Fibroblast of the aortic adventitia (primary cell): ENCODE results near the gene RCOR1. TPM values are rescaled to one million over a fixed set of nuclear protein-coding genes. Genes with fewer than 3 reads are reported as not detected.

Experiments
- DNase-seq: peaks from one replicate; pipeline ENCODE4 v3.0.0-alpha.2; 2010; ENCODE audit warnings: low read depth
- H3K4me3 ChIP-seq: 2 replicates; pipeline ENCODE4 v1.5.1; 2011; ENCODE audit warnings: low read depth, mild to moderate bottlenecking, control low read depth, low read length, moderate library complexity
- total RNA-seq: library from RNA; depleted of rRNA; stranded (reverse); fragments of >200 nt; gene quantifications from 2 replicates; pipeline ENCODE4 v1.2.3, GENCODE V29; 2012; ENCODE audit warnings: low replicate concordance
- TF ChIP-seq, protein P1 (sequence below): IDR thresholded peaks from 2 replicates; pipeline ENCODE4 v1.5.1; 2011; ENCODE audit warnings: mild to moderate bottlenecking, low read length, control low read depth, inconsistent platforms; ENCODE audit not compliant: insufficient read depth

The RCOR1 gene
- total RNA-seq, 1 donor, result 12.5 TPM

DNA sequence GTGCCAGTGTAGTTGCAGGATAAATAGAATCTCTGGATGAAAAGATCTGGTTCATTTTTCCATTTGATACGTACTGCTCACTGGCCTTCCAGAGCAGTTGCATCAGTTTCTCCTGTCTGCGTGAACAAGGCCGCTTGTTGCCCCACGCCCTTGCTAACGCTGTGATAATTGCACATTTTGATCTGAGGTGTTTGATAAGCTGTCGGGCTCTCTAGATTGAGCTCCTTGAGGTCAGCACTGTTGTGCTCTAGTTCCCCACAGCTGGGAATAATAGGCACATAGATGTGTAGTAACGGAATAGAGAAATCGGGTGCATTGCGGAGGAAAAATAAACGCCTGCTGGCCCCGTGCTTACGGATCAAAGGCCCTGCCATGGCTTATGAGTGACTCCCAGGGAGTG is 142.0 kb downstream of the RCOR1 start:
- H3K4me3 ChIP-seq, result no peak overlapping the region
- DNase-seq, result no peak
- TF ChIP-seq, protein P1, sequence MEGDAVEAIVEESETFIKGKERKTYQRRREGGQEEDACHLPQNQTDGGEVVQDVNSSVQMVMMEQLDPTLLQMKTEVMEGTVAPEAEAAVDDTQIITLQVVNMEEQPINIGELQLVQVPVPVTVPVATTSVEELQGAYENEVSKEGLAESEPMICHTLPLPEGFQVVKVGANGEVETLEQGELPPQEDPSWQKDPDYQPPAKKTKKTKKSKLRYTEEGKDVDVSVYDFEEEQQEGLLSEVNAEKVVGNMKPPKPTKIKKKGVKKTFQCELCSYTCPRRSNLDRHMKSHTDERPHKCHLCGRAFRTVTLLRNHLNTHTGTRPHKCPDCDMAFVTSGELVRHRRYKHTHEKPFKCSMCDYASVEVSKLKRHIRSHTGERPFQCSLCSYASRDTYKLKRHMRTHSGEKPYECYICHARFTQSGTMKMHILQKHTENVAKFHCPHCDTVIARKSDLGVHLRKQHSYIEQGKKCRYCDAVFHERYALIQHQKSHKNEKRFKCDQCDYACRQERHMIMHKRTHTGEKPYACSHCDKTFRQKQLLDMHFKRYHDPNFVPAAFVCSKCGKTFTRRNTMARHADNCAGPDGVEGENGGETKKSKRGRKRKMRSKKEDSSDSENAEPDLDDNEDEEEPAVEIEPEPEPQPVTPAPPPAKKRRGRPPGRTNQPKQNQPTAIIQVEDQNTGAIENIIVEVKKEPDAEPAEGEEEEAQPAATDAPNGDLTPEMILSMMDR, result no peak

DNA sequence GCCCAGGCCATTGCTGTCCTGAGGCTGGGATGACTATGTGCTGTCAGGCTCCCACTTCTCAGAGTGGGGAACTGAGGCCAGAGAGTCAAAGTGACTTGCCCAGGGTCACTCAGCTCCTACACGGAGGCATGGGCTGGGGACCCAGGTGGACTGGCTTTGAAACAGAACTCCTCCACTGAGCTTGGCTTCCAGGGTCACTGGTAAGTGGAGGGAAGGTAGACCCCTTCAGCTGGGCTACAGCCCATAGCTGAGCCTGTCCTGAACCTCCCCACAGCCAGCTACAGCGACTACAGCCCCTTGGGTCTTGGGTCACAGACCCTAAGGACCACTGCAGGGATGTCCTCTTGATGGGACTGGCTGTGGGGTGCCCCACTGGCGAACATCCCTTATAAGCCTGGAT is 144.5 kb downstream of the RCOR1 start:
- no peak overlapping the region for H3K4me3 ChIP-seq
- no peak for DNase-seq
- TF ChIP-seq, protein P1, result no peak

DNA sequence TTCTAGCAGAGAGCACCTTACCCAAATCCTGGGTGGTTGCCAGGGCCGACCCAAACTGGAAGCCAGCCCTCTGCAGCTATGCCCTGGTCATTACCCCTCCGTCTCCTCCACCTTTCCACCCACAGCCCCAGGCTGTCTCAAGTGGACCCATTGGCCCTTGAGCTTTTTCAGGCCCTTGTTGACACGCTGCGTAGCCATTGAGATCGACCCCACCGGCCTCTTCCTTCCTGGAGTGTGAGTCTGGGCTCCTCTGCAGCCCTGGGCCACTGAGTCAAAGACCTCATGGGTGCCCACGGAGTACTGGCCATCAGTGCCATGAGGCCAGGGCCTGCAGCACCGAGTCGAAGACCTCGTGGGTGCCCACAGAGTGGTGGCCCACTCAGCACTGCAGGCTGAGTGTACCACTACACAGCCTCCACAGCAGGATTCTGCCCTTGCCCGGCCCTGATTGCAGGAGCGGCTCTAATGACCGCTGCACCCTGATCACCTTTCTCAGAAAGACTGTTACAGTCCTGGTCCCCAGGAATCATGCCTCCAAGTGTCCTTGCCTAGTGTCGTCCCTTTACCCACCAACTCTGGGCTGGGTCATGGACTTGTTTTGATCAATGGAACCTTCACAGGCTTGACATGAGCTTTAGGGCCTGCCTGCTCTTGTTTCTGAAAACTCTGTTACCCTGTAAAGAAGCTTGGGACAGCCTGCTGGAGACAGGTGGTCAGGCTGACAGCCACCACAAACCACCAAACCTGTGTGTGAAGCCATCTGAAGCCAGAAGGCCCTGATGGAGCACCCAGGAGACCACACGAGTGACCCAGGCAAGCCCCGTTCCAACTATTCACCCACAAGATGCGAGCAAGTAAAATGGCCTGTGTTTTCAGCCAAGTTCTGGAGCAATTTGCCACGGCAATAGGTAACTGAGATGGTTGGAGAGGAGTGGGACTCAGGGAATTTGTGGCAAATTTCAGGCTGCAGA is 145.2 kb downstream of the RCOR1 start:
- TF ChIP-seq, protein P1, result no peak
- DNase-seq, result no peak
- no peak overlapping the region for H3K4me3 ChIP-seq

DNA sequence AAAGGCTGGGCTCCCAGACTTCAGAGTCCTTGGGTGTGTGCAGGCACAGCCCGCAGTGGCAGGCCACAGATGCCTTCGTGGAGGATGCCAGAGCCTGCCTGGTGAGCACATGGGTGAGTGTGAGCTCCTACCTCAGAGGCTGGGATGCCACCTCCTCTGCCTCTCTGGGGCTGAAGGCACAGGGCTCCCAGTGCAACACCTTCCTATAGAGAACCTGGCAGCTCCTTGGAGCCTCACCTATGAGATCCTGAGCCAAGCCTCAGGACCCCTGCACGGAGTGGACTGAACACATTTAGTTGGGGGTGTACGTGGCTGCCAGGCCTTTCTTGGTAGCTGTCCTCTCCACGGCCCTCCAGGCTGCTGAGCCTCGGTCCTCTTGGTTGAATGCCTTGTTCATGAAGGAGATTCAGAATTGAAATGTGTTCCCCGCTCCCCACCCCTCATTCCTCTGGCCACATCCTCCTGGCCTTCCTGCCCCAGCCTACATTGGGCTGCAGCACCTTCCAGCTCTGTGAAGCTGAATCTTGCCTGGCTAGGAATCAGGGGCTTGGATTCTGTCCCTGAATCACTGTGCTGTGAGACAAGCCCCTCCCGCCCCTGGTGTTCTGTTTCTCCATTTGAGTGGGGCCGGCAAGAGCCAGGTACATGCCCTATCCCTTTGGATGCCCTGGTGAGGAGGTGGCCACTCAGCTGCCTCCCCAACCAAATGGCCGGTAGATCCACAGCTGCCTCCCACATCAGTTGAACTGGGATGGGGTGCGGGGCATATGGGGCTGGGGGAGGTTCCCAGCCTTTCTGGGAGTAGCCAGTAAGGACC is 146.1 kb downstream of the RCOR1 start:
- H3K4me3 ChIP-seq, result no peak overlapping the region
- TF ChIP-seq, protein P1, result no peak
- no peak for DNase-seq

DNA sequence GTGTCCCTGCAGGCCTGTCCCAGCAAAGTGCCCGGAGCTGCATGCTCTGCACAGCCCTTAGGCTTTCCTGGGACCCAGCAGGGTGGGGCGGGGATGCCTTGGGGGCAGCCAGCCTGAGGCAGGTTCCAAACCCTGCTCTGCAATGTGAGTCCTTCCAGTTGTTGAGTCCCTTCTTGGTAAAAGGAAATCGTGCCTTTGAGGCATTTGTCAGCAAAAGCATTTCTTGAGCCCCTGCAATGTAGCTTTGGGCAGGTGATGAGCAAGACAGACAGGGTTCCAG is 146.7 kb downstream of the RCOR1 start:
- TF ChIP-seq, protein P1, result no peak
- DNase-seq, result no peak
- H3K4me3 ChIP-seq, result no peak overlapping the region

DNA sequence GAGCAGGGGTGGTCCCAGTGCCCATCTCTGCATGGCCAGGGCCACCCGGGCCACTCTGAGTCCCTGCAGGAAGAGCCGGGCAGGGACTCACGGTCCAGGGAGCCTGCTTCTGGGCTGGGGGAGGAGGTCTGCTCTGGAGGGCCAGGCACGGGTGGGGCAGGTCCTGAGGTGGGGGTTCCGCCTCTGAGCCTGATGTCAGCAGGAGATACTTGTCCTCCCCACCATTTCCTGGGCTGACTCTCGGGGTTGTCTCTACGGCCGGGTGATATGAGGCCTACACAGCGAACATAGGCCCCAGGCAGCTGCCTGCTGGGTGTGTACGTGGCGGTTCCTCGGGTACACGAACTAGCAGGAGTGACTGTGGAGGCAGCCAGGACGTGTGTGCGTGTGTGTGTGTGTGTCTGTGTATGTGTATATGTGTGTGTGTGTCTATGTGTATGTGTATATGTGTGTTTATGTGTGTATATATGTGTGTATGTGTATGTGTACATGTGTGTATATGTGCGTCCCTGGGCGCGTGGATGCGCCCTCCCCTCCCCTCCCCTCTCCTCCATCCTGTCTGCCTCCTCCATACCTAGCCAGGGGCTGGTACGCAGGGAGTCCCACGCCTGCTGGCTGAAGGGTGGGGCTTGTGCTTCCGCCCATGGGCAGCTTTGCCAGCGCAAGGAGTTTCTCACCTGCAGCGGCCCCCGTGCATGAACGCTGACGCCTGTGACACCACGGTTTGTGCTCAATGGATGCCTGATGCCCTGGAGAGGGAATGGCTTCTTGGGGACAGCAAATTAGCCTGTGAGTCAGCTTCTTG is 154.4 kb downstream of the RCOR1 start:
- DNase-seq, result no peak
- TF ChIP-seq, protein P1, result no peak
- no peak overlapping the region for H3K4me3 ChIP-seq
